Hepatic stellate cell (primary cell): Measurements from ENCODE around the gene DIAPH1.

ENCODE experiments used
- DNase-seq: peaks from one replicate; pipeline ENCODE4 v3.0.0; 2011; ENCODE audit warnings: low spot score

Gene DIAPH1

GRCh38 chr5:141639357-141640050, 20.7 kb upstream of the DIAPH1 start:
- no peak for DNase-seq

GRCh38 chr5:141638771-141639170, 20.0 kb upstream of the DIAPH1 start:
- DNase-seq: no peak

GRCh38 chr5:141637767-141638419, 19.1 kb upstream of the DIAPH1 start:
- peak; percentile 69 for DNase-seq

GRCh38 chr5:141637123-141637766, 18.4 kb upstream of the DIAPH1 start:
- DNase-seq: peak; percentile 37

- DNase-seq: peak; percentile 97
These were observed 17.8 kb upstream of the DIAPH1 start, which contains the start of the genes HDAC3 and RELL2 for GRCh38 chr5:141636413-141637122. HDAC3 (minus strand) TSS chr5:141636849; CDS start chr5:141636790, 59 bp downstream. RELL2 (plus strand) TSS chr5:141636997; CDS start chr5:141638226, 1,229 bp downstream.

GRCh38 chr5:141636106-141636412, 17.3 kb upstream of the DIAPH1 start:
- DNase-seq: no peak

- DNase-seq: no peak
These were observed 16.8 kb upstream of the DIAPH1 start for GRCh38 chr5:141635646-141636045.

GRCh38 chr5:141634720-141635119, 15.9 kb upstream of the DIAPH1 start:
- no peak for DNase-seq

GRCh38 chr5:141633871-141634561, 15.2 kb upstream of the DIAPH1 start:
- DNase-seq: no peak

- DNase-seq: no peak
These were observed 13.8 kb upstream of the DIAPH1 start for GRCh38 chr5:141632650-141633049.

GRCh38 chr5:141630570-141631140, 11.9 kb upstream of the DIAPH1 start:
- DNase-seq: no peak

GRCh38 chr5:141628175-141628788, 9.5 kb upstream of the DIAPH1 start:
- no peak for DNase-seq

GRCh38 chr5:141623611-141624010, 4.8 kb upstream of the DIAPH1 start:
- DNase-seq: no peak

GRCh38 chr5:141623186-141623585, 4.4 kb upstream of the DIAPH1 start:
- DNase-seq: no peak

- no peak for DNase-seq
These were observed 583 bp downstream of the DIAPH1 start for GRCh38 chr5:141618030-141618803.

GRCh38 chr5:141617682-141618029, 1.1 kb downstream of the DIAPH1 start:
- DNase-seq: no peak

GRCh38 chr5:141617128-141617527, 1.7 kb downstream of the DIAPH1 start:
- DNase-seq: no peak

- no peak for DNase-seq
These were observed 2.6 kb downstream of the DIAPH1 start for GRCh38 chr5:141615991-141616720.

GRCh38 chr5:141613344-141613743, 5.5 kb downstream of the DIAPH1 start:
- DNase-seq: no peak

- DNase-seq: no peak
These were observed 7.5 kb downstream of the DIAPH1 start for GRCh38 chr5:141611289-141611688.
